ENCODE results near the gene SF3B3. TPM values are rescaled to one million over a fixed set of nuclear protein-coding genes. Genes with fewer than 3 reads are reported as not detected.

The SF3B3 gene
- polyA plus RNA-seq, 1 of the 3 experiments (the other 2 are of a cell fraction), result 81.7 TPM

DNA sequence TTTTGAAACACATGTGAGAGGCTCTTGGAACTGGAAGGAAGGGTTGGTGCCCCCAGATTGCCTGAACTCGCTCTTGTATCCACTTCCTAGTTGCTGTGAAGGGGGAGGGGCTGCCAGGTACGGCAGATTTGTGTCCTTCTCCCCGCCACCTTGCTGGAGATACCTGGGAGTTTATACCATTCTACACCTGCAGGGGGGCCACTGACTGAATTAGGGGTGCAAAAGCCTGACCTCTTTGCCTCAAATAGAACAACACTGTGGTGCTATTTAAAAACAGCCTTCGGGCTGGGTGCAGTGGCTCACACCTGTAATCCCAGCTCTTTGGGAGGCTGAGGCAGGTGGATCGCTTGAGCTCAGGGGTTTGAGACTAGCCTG, 87.6 kb downstream of the SF3B3 start:
- Histone ChIP-seq H3K9me3 (no peaks in the 10 kb centered on the region), H3K79me2 (ENCODE audit: insufficient read depth) (no peaks in the 10 kb centered on the region), H3K27ac (ENCODE audit: low read depth in 2 of 2, low read length in 1 of 2) (no peak overlapping the region), H3F3A (replicated peaks; ENCODE audit: insufficient read depth) (no peaks in the 10 kb centered on the region), H3K4me3 (ENCODE audit: low read depth in 2 of 2, low read length in 1 of 2) (no peak overlapping the region), H4K20me1 (ENCODE audit: insufficient read depth) (no peaks in the 10 kb centered on the region), H3K36me3 (replicated peaks in 1 of 2; ENCODE audit: control insufficient read depth in 1 of 2, insufficient read depth in 2 of 2, low read length in 1 of 2) (no peaks in the 10 kb centered on the region), H3K9me2 (no peaks in the 10 kb centered on the region), H3K27me3 (ENCODE audit: insufficient read depth) (no peaks in the 10 kb centered on the region), H3K9ac (no peak overlapping the region), H3K4me2 (no peak overlapping the region), H3K4me1 (ENCODE audit: control insufficient read depth in 1 of 2, insufficient read depth in 2 of 2, low read depth in 1 of 2, low read length in 1 of 2) (no peaks in the 10 kb centered on the region; a peak in 1 of 4 replicates), H2AFZ (ENCODE audit: low read depth) (no peak overlapping the region)
- WGBS (ENCODE audit: low lambda C conversion rate), result 72% methylated on average over 3 of the region's 5 CpGs
- ChIA-PET CTCF (interaction anchor here (0.6 to 1.0 kb wide), 2 partner anchors 9 to 42 kb away, joined by 3 read pairs; no protein-coding TSS in a partner anchor), POLR2A (no interaction called here)
- no peak for TF ChIP-seq GATA2 (CRISPR knock-in tag; IDR thresholded peaks at IDR 0.05)
- TF ChIP-seq YY1 (IDR thresholded peaks at IDR 0.05; ENCODE audit: low read depth), result no peak
- no peak for TF ChIP-seq FOXJ3 (CRISPR knock-in tag; IDR thresholded peaks at IDR 0.05)
- TF ChIP-seq RAD21 (IDR thresholded peaks at IDR 0.05; ENCODE audit: low read length), result no peak
- no peak for TF ChIP-seq TEAD4 (IDR thresholded peaks at IDR 0.05; ENCODE audit: borderline replicate concordance, insufficient read depth)
- DNase-seq, result no peak

DNA sequence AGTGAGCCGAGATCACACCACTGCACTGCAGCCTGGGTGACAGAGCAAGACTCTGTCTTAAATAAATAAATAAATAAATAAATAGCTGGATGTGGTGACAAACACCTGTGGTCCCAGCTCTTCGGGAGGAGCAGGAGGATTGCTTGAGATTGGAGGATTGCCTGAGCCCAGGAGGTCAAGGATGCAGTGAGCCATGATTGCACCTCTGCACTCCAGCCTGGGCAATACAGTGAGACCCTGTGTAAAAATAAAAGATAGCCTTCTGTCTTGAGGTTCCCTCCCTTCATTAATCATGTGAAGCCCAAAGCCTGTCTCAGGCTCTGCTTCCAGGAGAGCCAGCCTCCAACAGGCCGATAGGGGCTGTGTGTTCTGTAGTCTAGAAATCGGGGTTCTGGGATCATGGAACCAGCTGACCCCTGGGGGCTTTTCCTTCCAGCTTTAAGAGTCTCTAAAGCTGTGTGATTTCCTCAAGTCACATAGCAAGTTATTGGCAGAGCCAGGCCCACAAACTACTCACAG, 88.2 kb downstream of the SF3B3 start:
- no peaks in the 10 kb centered on the region for H3K79me2 ChIP-seq (ENCODE audit: insufficient read depth)
- no peaks in the 10 kb centered on the region; a peak in 1 of 4 replicates for H3K4me1 ChIP-seq (ENCODE audit: control insufficient read depth in 1 of 2, insufficient read depth in 2 of 2, low read depth in 1 of 2, low read length in 1 of 2)
- H3K9me2 ChIP-seq, result no peaks in the 10 kb centered on the region
- no peak for DNase-seq
- ChIA-PET POLR2A (no interaction called here), CTCF (interaction anchor here (0.6 to 1.1 kb wide), 3 partner anchors 9 to 42 kb away, joined by 3 to 4 read pairs (median 3); no protein-coding TSS in a partner anchor)
- no peak overlapping the region for H2AFZ ChIP-seq (ENCODE audit: low read depth)
- H3K4me3 ChIP-seq (ENCODE audit: low read depth in 2 of 2, low read length in 1 of 2), result no peak overlapping the region
- no peak overlapping the region for H3K9ac ChIP-seq
- no peak overlapping the region for H3K4me2 ChIP-seq
- H3K36me3 ChIP-seq (replicated peaks in 1 of 2; ENCODE audit: control insufficient read depth in 1 of 2, insufficient read depth in 2 of 2, low read length in 1 of 2), result no peaks in the 10 kb centered on the region
- WGBS (ENCODE audit: low lambda C conversion rate), result 73% methylated on average over 4 of the region's 4 CpGs
- H3K9me3 ChIP-seq, result no peaks in the 10 kb centered on the region
- no peaks in the 10 kb centered on the region for H3K27me3 ChIP-seq (ENCODE audit: insufficient read depth)
- no peaks in the 10 kb centered on the region for H4K20me1 ChIP-seq (ENCODE audit: insufficient read depth)
- no peak overlapping the region for H3K27ac ChIP-seq (ENCODE audit: low read depth in 2 of 2, low read length in 1 of 2)
- TF ChIP-seq SMC3 (IDR thresholded peaks at IDR 0.05; ENCODE audit: low read depth, low read length) (no peak), POLR2AphosphoS5 (IDR thresholded peaks at IDR 0.05; ENCODE audit: low read depth, low read length) (no peak), FOXM1 (IDR thresholded peaks at IDR 0.05; ENCODE audit: low read depth) (no peak), ELF1 (IDR thresholded peaks at IDR 0.05) (no peak), RXRA (IDR thresholded peaks at IDR 0.05; ENCODE audit: borderline replicate concordance, low read depth) (no peak), TCF12 (IDR thresholded peaks at IDR 0.05) (no peak), RFX5 (IDR thresholded peaks at IDR 0.05; ENCODE audit: low read length) (no peak), NRF1 (IDR thresholded peaks at IDR 0.05; ENCODE audit: low read depth, low read length) (no peak), TAF1 (IDR thresholded peaks at IDR 0.05; ENCODE audit: borderline replicate concordance, low read depth, low read length) (no peak), EP300 (IDR thresholded peaks at IDR 0.05; ENCODE audit: borderline replicate concordance in 1 of 2, low read depth in 1 of 2, low read length in 1 of 2) (no peak), FOSL2 (IDR thresholded peaks at IDR 0.05; ENCODE audit: borderline replicate concordance, low read depth) (no peak), SIN3A (IDR thresholded peaks at IDR 0.05; ENCODE audit: borderline replicate concordance, low read depth, low read length) (no peak), NFIC (IDR thresholded peaks at IDR 0.05; ENCODE audit: borderline replicate concordance) (no peak)
- TF ChIP-seq, protein P1, sequence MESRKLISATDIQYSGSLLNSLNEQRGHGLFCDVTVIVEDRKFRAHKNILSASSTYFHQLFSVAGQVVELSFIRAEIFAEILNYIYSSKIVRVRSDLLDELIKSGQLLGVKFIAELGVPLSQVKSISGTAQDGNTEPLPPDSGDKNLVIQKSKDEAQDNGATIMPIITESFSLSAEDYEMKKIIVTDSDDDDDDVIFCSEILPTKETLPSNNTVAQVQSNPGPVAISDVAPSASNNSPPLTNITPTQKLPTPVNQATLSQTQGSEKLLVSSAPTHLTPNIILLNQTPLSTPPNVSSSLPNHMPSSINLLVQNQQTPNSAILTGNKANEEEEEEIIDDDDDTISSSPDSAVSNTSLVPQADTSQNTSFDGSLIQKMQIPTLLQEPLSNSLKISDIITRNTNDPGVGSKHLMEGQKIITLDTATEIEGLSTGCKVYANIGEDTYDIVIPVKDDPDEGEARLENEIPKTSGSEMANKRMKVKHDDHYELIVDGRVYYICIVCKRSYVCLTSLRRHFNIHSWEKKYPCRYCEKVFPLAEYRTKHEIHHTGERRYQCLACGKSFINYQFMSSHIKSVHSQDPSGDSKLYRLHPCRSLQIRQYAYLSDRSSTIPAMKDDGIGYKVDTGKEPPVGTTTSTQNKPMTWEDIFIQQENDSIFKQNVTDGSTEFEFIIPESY (IDR thresholded peaks at IDR 0.05; ENCODE audit: borderline replicate concordance, low read depth), result no peak
- H3F3A ChIP-seq (replicated peaks; ENCODE audit: insufficient read depth), result no peaks in the 10 kb centered on the region

Data from SK-N-SH (cell line).